Neural progenitor cell (in vitro differentiated cells): ENCODE measurements around the gene CCDC82. TPM values are rescaled to one million over a fixed set of nuclear protein-coding genes. Genes with fewer than 3 reads are reported as not detected.

Experiments used
- DNase-seq: peaks from one replicate; pipeline ENCODE4 v3.0.0-alpha.2; 2016; ENCODE audit warnings: low spot score
- H2AFZ ChIP-seq: fragments of 200-600 bp; sonication (generic); replicated peaks from 2 replicates; pipeline ENCODE4 v1.6.1; 2016; ENCODE audit warnings: antibody characterized with exemption
- H3F3A ChIP-seq: fragments of 200-600 bp; sonication (generic); 2 replicates; pipeline ENCODE4 v1.6.1; 2016; ENCODE audit warnings: antibody characterized with exemption, low read depth
- H3K27ac ChIP-seq: fragments of 200-600 bp; sonication (generic); 2 replicates; pipeline ENCODE4 v1.5.1; 2016; ENCODE audit warnings: mild to moderate bottlenecking
- H3K27me3 ChIP-seq: fragments of 200-600 bp; sonication (generic); 2 replicates; pipeline ENCODE4 v1.6.1; 2016; ENCODE audit warnings: mild to moderate bottlenecking, moderate library complexity
- H3K36me3 ChIP-seq: fragments of 200-600 bp; sonication (generic); 2 replicates; pipeline ENCODE4 v1.5.1; 2016
- H3K4me1 ChIP-seq: fragments of 200-600 bp; sonication (generic); 2 replicates; pipeline ENCODE4 v1.6.1; 2016; ENCODE audit warnings: mixed run types
- H3K4me2 ChIP-seq: fragments of 200-600 bp; sonication (generic); 2 replicates; pipeline ENCODE4 v1.6.1; 2016
- H3K4me3 ChIP-seq: fragments of 200-600 bp; sonication (generic); 2 replicates; pipeline ENCODE4 v1.5.1; 2016
- H3K79me2 ChIP-seq: fragments of 200-600 bp; sonication (generic); 2 replicates; pipeline ENCODE4 v1.6.1; 2016; ENCODE audit warnings: low read depth
- H3K9ac ChIP-seq: fragments of 200-600 bp; sonication (generic); 2 replicates; pipeline ENCODE4 v1.6.1; 2016
- H3K9me3 ChIP-seq: fragments of 200-600 bp; sonication (generic); 2 replicates; pipeline ENCODE4 v1.5.1; 2016; ENCODE audit warnings: low read depth
- H4K20me1 ChIP-seq: fragments of 200-600 bp; sonication (generic); 2 replicates; pipeline ENCODE4 v1.6.1; 2016; ENCODE audit warnings: low read depth
- H3K27ac Mint-ChIP-seq: 3 replicates; pipeline ENCODE4 v1.8.0; 2021; ENCODE audit warnings: mixed read lengths
- H3K27me3 Mint-ChIP-seq: 2 replicates; pipeline ENCODE4 v1.8.0; 2022; ENCODE audit warnings: low read depth, mild to moderate bottlenecking, inconsistent platforms, moderate library complexity, mixed read lengths; ENCODE audit not compliant: insufficient read depth
- H3K36me3 Mint-ChIP-seq: 3 replicates; pipeline ENCODE4 v1.8.0; 2021; ENCODE audit warnings: mixed read lengths
- H3K4me1 Mint-ChIP-seq: 3 replicates; pipeline ENCODE4 v1.8.0; 2021; ENCODE audit warnings: mixed read lengths
- H3K4me3 Mint-ChIP-seq: 3 replicates; pipeline ENCODE4 v1.8.0; 2021; ENCODE audit warnings: mild to moderate bottlenecking, moderate library complexity, mixed read lengths
- H3K9me3 Mint-ChIP-seq: 3 replicates; pipeline ENCODE4 v1.8.0; 2020; ENCODE audit warnings: mixed read lengths
- CTCF ChIP-seq: fragments of 200-600 bp; sonication (generic); IDR thresholded peaks from 2 replicates; pipeline ENCODE4 v1.5.1; 2017; ENCODE audit warnings: antibody characterized with exemption, mild to moderate bottlenecking
- EZH2 ChIP-seq: fragments of 200-600 bp; sonication (generic); IDR thresholded peaks from 2 replicates; pipeline ENCODE4 v1.6.1; 2017; ENCODE audit warnings: antibody characterized with exemption, mild to moderate bottlenecking, moderate library complexity
- EZH2phosphoT487 ChIP-seq: fragments of 200-600 bp; sonication (generic); IDR thresholded peaks from 2 replicates; pipeline ENCODE4 v1.6.1; 2017; ENCODE audit warnings: antibody characterized with exemption
- total RNA-seq: library from RNA; depleted of rRNA; stranded (reverse); fragments of >200 nt; gene quantifications from 2 replicates; pipeline ENCODE4 v1.2.3, GENCODE V29; 2015; ENCODE audit warnings: low replicate concordance

CCDC82 gene
- total RNA-seq, 1 donor from 2014 or later: 48.3 TPM

DNA sequence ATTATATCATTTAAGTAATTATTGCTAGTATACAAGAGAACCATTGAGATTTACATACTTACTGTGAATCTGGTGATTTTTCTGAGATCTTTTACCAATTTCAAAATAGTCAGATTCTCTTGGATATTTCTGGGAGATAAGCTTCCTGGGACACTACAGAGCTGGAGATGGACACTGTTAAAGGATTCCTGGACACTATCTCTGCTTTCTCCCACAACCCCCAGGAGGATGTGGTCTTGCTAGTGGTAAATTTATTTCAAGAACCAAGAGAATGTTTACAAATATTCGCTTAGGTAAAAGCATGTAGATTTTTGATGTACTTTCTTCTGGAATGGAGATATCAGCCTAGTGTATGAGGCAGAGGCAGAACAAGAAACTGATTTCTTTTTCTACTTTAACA is 12.9 kb downstream of the CCDC82 start:
- H4K20me1 ChIP-seq: no peaks in the 10 kb centered on the region
- no peaks in the 10 kb centered on the region for H3K27me3 Mint-ChIP-seq
- no peak overlapping the region for H3K4me3 ChIP-seq
- no peak overlapping the region for H3K9ac ChIP-seq
- peaks cover 4% of the 10 kb centered on the region for H3K4me1 ChIP-seq
- H3K27ac Mint-ChIP-seq: no peak overlapping the region
- no peaks in the 10 kb centered on the region for H3K79me2 ChIP-seq
- H2AFZ ChIP-seq: no peak overlapping the region
- H3K27me3 ChIP-seq: no peaks in the 10 kb centered on the region
- no peak overlapping the region for H3K27ac ChIP-seq
- H3K4me3 Mint-ChIP-seq: no peak overlapping the region
- peaks cover 9% of the 10 kb centered on the region for H3K36me3 Mint-ChIP-seq
- H3K9me3 ChIP-seq: no peaks in the 10 kb centered on the region
- DNase-seq: no peak
- H3K9me3 Mint-ChIP-seq: no peaks in the 10 kb centered on the region
- H3K36me3 ChIP-seq: no peaks in the 10 kb centered on the region
- peaks cover 4% of the 10 kb centered on the region for H3F3A ChIP-seq
- peaks cover 4% of the 10 kb centered on the region for H3K4me1 Mint-ChIP-seq
- no peak overlapping the region for H3K4me2 ChIP-seq
- TF ChIP-seq CTCF (no peak), EZH2 (no peak), EZH2phosphoT487 (no peak)

DNA sequence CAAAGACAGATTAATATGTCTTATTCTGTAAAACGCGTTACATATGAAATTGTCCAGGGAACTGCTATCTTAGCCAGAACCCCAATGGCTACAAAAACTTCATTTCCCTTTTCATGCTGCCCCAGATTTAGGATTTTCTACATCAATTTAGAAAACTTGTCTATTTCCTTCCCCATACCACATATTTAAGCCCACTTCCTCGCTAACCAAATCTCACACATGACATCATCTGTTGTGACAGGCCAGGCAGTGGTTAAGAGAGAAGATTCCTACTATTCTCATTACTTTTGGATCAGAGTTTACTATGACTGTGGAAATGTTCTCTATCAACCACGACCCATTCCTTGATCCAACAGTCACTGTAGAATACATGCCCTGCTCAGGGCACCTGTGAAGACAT is 15.9 kb downstream of the CCDC82 start:
- no peaks in the 10 kb centered on the region for H3K79me2 ChIP-seq
- H3K36me3 Mint-ChIP-seq: peaks cover 21% of the 10 kb centered on the region
- no peak overlapping the region for H3K4me2 ChIP-seq
- peaks cover 4% of the 10 kb centered on the region for H3K9me3 Mint-ChIP-seq
- H3K36me3 ChIP-seq: peaks cover 16% of the 10 kb centered on the region
- no peak overlapping the region for H3K27ac ChIP-seq
- H3K9ac ChIP-seq: no peak overlapping the region
- no peak overlapping the region for H2AFZ ChIP-seq
- no peaks in the 10 kb centered on the region for H3K27me3 ChIP-seq
- no peak overlapping the region for H3K27ac Mint-ChIP-seq
- no peaks in the 10 kb centered on the region for H4K20me1 ChIP-seq
- peaks cover 4% of the 10 kb centered on the region for H3F3A ChIP-seq
- no peak for DNase-seq
- no peaks in the 10 kb centered on the region for H3K9me3 ChIP-seq
- no peak for TF ChIP-seq EZH2phosphoT487
- H3K4me1 ChIP-seq: peaks cover 4% of the 10 kb centered on the region
- peaks cover 4% of the 10 kb centered on the region for H3K4me1 Mint-ChIP-seq
- H3K4me3 Mint-ChIP-seq: no peak overlapping the region
- H3K27me3 Mint-ChIP-seq: no peaks in the 10 kb centered on the region
- H3K4me3 ChIP-seq: no peak overlapping the region

- Histone ChIP-seq H3K9ac (no peak overlapping the region), H3K4me3 (no peak overlapping the region), H3K79me2 (no peaks in the 10 kb centered on the region), H3K36me3 (peaks cover 21% of the 10 kb centered on the region), H3K27ac (no peak overlapping the region), H3K9me3 (no peaks in the 10 kb centered on the region), H2AFZ (no peak overlapping the region), H3K4me1 (no peaks in the 10 kb centered on the region), H3K4me2 (no peak overlapping the region), H4K20me1 (no peaks in the 10 kb centered on the region), H3F3A (peaks cover 4% of the 10 kb centered on the region), H3K27me3 (no peaks in the 10 kb centered on the region)
- Mint-ChIP-seq H3K4me3 (no peak overlapping the region), H3K9me3 (peaks cover 5% of the 10 kb centered on the region), H3K4me1 (no peaks in the 10 kb centered on the region), H3K27me3 (peaks cover 4% of the 10 kb centered on the region), H3K27ac (no peak overlapping the region), H3K36me3 (peaks cover 35% of the 10 kb centered on the region)
- no peak for DNase-seq
- TF ChIP-seq CTCF (no peak), EZH2 (no peak), EZH2phosphoT487 (no peak)
Observed at GRCh38 chr11:96367342-96367741, 22.4 kb downstream of the CCDC82 start.

GRCh38 chr11:96366024-96366423 is 23.7 kb downstream of the CCDC82 start:
- Histone ChIP-seq H3K4me2 (no peak overlapping the region), H3K79me2 (no peaks in the 10 kb centered on the region), H3K27ac (no peak overlapping the region), H3K4me1 (no peaks in the 10 kb centered on the region), H4K20me1 (no peaks in the 10 kb centered on the region), H2AFZ (no peak overlapping the region), H3F3A (no peaks in the 10 kb centered on the region), H3K9me3 (no peaks in the 10 kb centered on the region), H3K27me3 (no peaks in the 10 kb centered on the region), H3K4me3 (no peak overlapping the region), H3K9ac (no peak overlapping the region), H3K36me3 (peaks cover 21% of the 10 kb centered on the region)
- TF ChIP-seq EZH2phosphoT487 (no peak), EZH2 (no peak)
- H3K4me1 Mint-ChIP-seq: no peaks in the 10 kb centered on the region
- peaks cover 4% of the 10 kb centered on the region for H3K27me3 Mint-ChIP-seq
- peaks cover 33% of the 10 kb centered on the region for H3K36me3 Mint-ChIP-seq
- peaks cover 5% of the 10 kb centered on the region for H3K9me3 Mint-ChIP-seq
- no peak for DNase-seq
- no peak overlapping the region for H3K4me3 Mint-ChIP-seq
- H3K27ac Mint-ChIP-seq: no peak overlapping the region
